K562 (cell line): ENCODE results near the gene GPATCH4. TPM values are rescaled to one million over a fixed set of nuclear protein-coding genes. Genes with fewer than 3 reads are reported as not detected.

Experiments used
- ARID3A ChIP-seq: IDR thresholded peaks from 2 replicates; pipeline ENCODE4 v1.6.1; 2012; ENCODE audit warnings: low read depth, low read length, improper control_type of control experiment, borderline replicate concordance
- ATF7 ChIP-seq: fragments of 450-650 bp; IDR thresholded peaks from 2 replicates; pipeline ENCODE4 v1.7.1; 2014; ENCODE audit warnings: mild to moderate bottlenecking, moderate library complexity
- BACH1 ChIP-seq: fragments of 200-800 bp; sonication (Bioruptor generic); IDR thresholded peaks from 2 replicates; pipeline ENCODE4 v1.6.1; 2016; ENCODE audit warnings: missing genetic modification characterization, missing compliant biosample characterization
- BHLHE40 ChIP-seq: IDR thresholded peaks from 2 replicates; pipeline ENCODE4 v1.6.1; 2011; ENCODE audit warnings: low read length, improper control_type of control experiment
- CBX2 ChIP-seq: fragments of 200-600 bp; sonication (generic); IDR thresholded peaks from one replicate; pipeline ENCODE4 v1.6.1; 2012; ENCODE audit warnings: mild to moderate bottlenecking, low read length, inconsistent platforms; ENCODE audit not compliant: insufficient read depth, poor library complexity, severe bottlenecking
- CEBPG ChIP-seq, 3 experiments: fragments of 200-800 bp in 1 of 3; sonication (Bioruptor generic) in 1 of 3; sonication (generic) in 1 of 3; formaldehyde crosslinking in 1 of 3; IDR thresholded peaks in 2 of 3; conservative IDR thresholded peaks in 1 of 3; 2 replicates each; pipeline versions ENCODE4 v1.6.1 to v1.8.0; 2016 to 2022; ENCODE audit warnings: missing compliant biosample characterization in 2 of 3, missing genetic modification characterization in 2 of 3, mild to moderate bottlenecking in 1 of 3, missing genetic modification reagents in 1 of 3
- CTBP1 ChIP-seq: fragments of 450-650 bp; IDR thresholded peaks from 2 replicates; pipeline ENCODE4 v1.6.1; 2016; ENCODE audit warnings: borderline replicate concordance
- EHMT2 ChIP-seq: fragments of 450-650 bp; IDR thresholded peaks from 2 replicates; pipeline ENCODE4 v1.6.1; 2018; ENCODE audit warnings: antibody characterized with exemption
- FIP1L1 ChIP-seq: fragments of 200-400 bp; formaldehyde crosslinking; IDR thresholded peaks from 2 replicates; pipeline ENCODE4 v1.6.1; 2018; ENCODE audit warnings: mild to moderate bottlenecking, low read depth, low read length; ENCODE audit not compliant: poor library complexity, severe bottlenecking
- FOXA1 ChIP-seq: fragments of 450-650 bp; IDR thresholded peaks from 2 replicates; pipeline ENCODE4 v1.6.1; 2016; ENCODE audit warnings: mild to moderate bottlenecking, borderline replicate concordance
- HDAC2 ChIP-seq: fragments of 450-650 bp; IDR thresholded peaks from 2 replicates; pipeline ENCODE4 v1.6.1; 2016; ENCODE audit warnings: mild to moderate bottlenecking
- JUND ChIP-seq, 2 experiments: IDR thresholded peaks; 2 replicates in 1 of 2; 3 replicates in 1 of 2; pipeline ENCODE4 v1.6.1; 2011; ENCODE audit warnings: borderline replicate concordance in 2 of 2, low read depth in 2 of 2, low read length in 2 of 2, improper control_type of control experiment in 1 of 2, missing biosample characterization in 1 of 2, missing genetic modification characterization in 1 of 2, missing genetic modification reagents in 1 of 2
- KAT8 ChIP-seq: fragments of 450-650 bp; IDR thresholded peaks from 2 replicates; pipeline ENCODE4 v1.6.1; 2016; ENCODE audit warnings: low read depth, mild to moderate bottlenecking
- L3MBTL2 ChIP-seq: fragments of 450-650 bp; IDR thresholded peaks from 2 replicates; pipeline ENCODE4 v1.6.1; 2016; ENCODE audit warnings: mild to moderate bottlenecking, moderate library complexity
- LARP7 ChIP-seq: fragments of 450-650 bp; IDR thresholded peaks from 2 replicates; pipeline ENCODE4 v1.6.1; 2016
- MBD2 ChIP-seq: sonication (generic); IDR thresholded peaks from 2 replicates; pipeline ENCODE4 v1.6.1; 2016; ENCODE audit warnings: low read depth, borderline replicate concordance
- NFATC3 ChIP-seq: fragments of 450-650 bp; IDR thresholded peaks from 2 replicates; pipeline ENCODE4 v1.6.1; 2017; ENCODE audit warnings: mild to moderate bottlenecking
- OTX1 ChIP-seq: fragments of 450-650 bp; formaldehyde crosslinking; IDR thresholded peaks from 2 replicates; pipeline ENCODE4 v1.4.0; 2022; ENCODE audit warnings: mild to moderate bottlenecking
- RAD51 ChIP-seq: fragments of 450-650 bp; IDR thresholded peaks from 2 replicates; pipeline ENCODE4 v1.7.1; 2016; ENCODE audit warnings: low read depth, mild to moderate bottlenecking, borderline replicate concordance
- TEAD4 ChIP-seq, 2 experiments: sonication (generic) in 1 of 2; formaldehyde crosslinking in 1 of 2; IDR thresholded peaks; 2 replicates each; pipeline versions ENCODE4 v1.6.1 to v1.8.0; 2012 to 2022; ENCODE audit warnings: borderline replicate concordance in 1 of 2, inconsistent platforms in 1 of 2, low read length in 1 of 2, mild to moderate bottlenecking in 1 of 2, missing genetic modification reagents in 1 of 2
- ZNF561 ChIP-seq: fragments of 450-650 bp; formaldehyde crosslinking; conservative IDR thresholded peaks from 2 replicates; pipeline ENCODE4 v1.4.0; 2020; ENCODE audit warnings: mild to moderate bottlenecking, moderate library complexity
- polyA plus RNA-seq, 8 experiments: library from polyadenylated mRNA; depleted of rRNA in 4 of 8; stranded (reverse) in 5 of 8; unstranded in 3 of 8; fragments of >200 nt; fragmentation: Nextera tagmentation in 2 of 8; fragmentation: Illumina TruSeq in 1 of 8; extraction: Ambion mirVana in 2 of 8; extraction: Trizol in 1 of 8; gene quantifications; 2 replicates each; pipeline versions ENCODE4 v1.2.1 to v1.2.3, GENCODE V29; 2011 to 2014; ENCODE audit warnings: inconsistent platforms in 1 of 8, missing spikeins in 1 of 8
- total RNA-seq, 7 experiments: library from RNA; depleted of rRNA in 6 of 7; stranded (reverse); fragments of >200 nt in 6 of 7; fragmentation: Illumina TruSeq in 2 of 7; extraction: Trizol in 2 of 7; gene quantifications; 2 replicates each; pipeline versions ENCODE4 v1.2.1 to v1.2.3, GENCODE V29; 2011 to 2021; ENCODE audit warnings: low replicate concordance in 1 of 7
- TF ChIP-seq, protein P1 (sequence below), 3 experiments: fragments of 200-800 bp in 1 of 3; sonication (Bioruptor generic) in 1 of 3; sonication (generic) in 1 of 3; formaldehyde crosslinking in 1 of 3; IDR thresholded peaks; 2 replicates each; pipeline versions ENCODE4 v1.6.1 to v1.8.0; 2016 to 2022; ENCODE audit warnings: mild to moderate bottlenecking in 2 of 3, missing compliant biosample characterization in 2 of 3, missing genetic modification characterization in 2 of 3, missing genetic modification reagents in 1 of 3
- TF ChIP-seq, protein P2 (sequence below), 3 experiments: IDR thresholded peaks in 2 of 3; conservative IDR thresholded peaks in 1 of 3; 2 replicates each; pipeline ENCODE4 v1.5.1; 2011 to 2012; ENCODE audit warnings: low read length in 3 of 3, mild to moderate bottlenecking in 3 of 3, control low read depth in 2 of 3, improper control_type of control experiment in 1 of 3, inconsistent platforms in 1 of 3, low read depth in 1 of 3, mixed read lengths in 1 of 3, moderate library complexity in 1 of 3; ENCODE audit not compliant: insufficient read depth in 2 of 3

Gene GPATCH4
- total and polyA plus RNA-seq, 9 of the 15 experiments (the other 6 are each of a cell fraction or from before 2014, with no cell fraction given): 43.7 to 105 (median 76.5) TPM

- 0 out of 2 replicates have a peak, but pooled peaks have one; percentile 40 for TF ChIP-seq ATF7
- no peak for TF ChIP-seq KAT8
- TF ChIP-seq JUND (IDR thresholded peaks at IDR 0.05; ENCODE audit: borderline replicate concordance, low read depth, low read length): peak; percentile 45; the same call in 1 of the 2 replicates
- no peak for TF ChIP-seq JUND (tag; IDR thresholded peaks at IDR 0.05; ENCODE audit: borderline replicate concordance, low read depth, low read length)
- 0 out of 2 replicates have a peak, but pooled peaks have one; percentile 9 for TF ChIP-seq TEAD4 (IDR thresholded peaks at IDR 0.05; ENCODE audit: low read length)
- no peak for TF ChIP-seq TEAD4 (CRISPR knock-in tag; IDR thresholded peaks at IDR 0.05; ENCODE audit: borderline replicate concordance)
- no peak for TF ChIP-seq CBX2
- no peak for TF ChIP-seq ZNF561 (CRISPR knock-in tag)
- no peak for TF ChIP-seq LARP7
- TF ChIP-seq BHLHE40: no peak
- TF ChIP-seq FIP1L1: no peak
- TF ChIP-seq OTX1: no peak
- no peak for TF ChIP-seq NFATC3
- no peak for TF ChIP-seq HDAC2
- TF ChIP-seq MBD2: no peak
- no peak for TF ChIP-seq RAD51
- TF ChIP-seq FOXA1: no peak
- TF ChIP-seq BACH1 (tag): no peak
- no peak for TF ChIP-seq EHMT2
- TF ChIP-seq CTBP1: peak; percentile 77
- TF ChIP-seq ARID3A: no peak
- TF ChIP-seq CEBPG (CRISPR knock-in tag; IDR thresholded peaks at IDR 0.05): peak; percentile 86
- peak; percentile 39 to 45; a peak in 2 of 4 replicates for TF ChIP-seq CEBPG (tag; conservative IDR thresholded peaks at IDR 0.05 in 1 of 2, IDR thresholded peaks at IDR 0.05 in 1 of 2)
- TF ChIP-seq L3MBTL2: no peak
- TF ChIP-seq, protein P1, sequence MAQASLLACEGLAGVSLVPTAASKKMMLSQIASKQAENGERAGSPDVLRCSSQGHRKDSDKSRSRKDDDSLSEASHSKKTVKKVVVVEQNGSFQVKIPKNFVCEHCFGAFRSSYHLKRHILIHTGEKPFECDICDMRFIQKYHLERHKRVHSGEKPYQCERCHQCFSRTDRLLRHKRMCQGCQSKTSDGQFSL (CRISPR knock-in tag; IDR thresholded peaks at IDR 0.05): no peak
- TF ChIP-seq, protein P1 (tag; IDR thresholded peaks at IDR 0.05): no peak
- TF ChIP-seq, protein P2, sequence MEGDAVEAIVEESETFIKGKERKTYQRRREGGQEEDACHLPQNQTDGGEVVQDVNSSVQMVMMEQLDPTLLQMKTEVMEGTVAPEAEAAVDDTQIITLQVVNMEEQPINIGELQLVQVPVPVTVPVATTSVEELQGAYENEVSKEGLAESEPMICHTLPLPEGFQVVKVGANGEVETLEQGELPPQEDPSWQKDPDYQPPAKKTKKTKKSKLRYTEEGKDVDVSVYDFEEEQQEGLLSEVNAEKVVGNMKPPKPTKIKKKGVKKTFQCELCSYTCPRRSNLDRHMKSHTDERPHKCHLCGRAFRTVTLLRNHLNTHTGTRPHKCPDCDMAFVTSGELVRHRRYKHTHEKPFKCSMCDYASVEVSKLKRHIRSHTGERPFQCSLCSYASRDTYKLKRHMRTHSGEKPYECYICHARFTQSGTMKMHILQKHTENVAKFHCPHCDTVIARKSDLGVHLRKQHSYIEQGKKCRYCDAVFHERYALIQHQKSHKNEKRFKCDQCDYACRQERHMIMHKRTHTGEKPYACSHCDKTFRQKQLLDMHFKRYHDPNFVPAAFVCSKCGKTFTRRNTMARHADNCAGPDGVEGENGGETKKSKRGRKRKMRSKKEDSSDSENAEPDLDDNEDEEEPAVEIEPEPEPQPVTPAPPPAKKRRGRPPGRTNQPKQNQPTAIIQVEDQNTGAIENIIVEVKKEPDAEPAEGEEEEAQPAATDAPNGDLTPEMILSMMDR (IDR thresholded peaks at IDR 0.05 in 2 of 3, conservative IDR thresholded peaks at IDR 0.05 in 1 of 3; ENCODE audit: insufficient read depth in 2 of 3, low read depth in 1 of 3, low read length in 3 of 3): peak; percentile 83 to 95 (median 94)
These were observed 6.9 kb upstream of the GPATCH4 start (continued) for GRCh38 chr1:156608036-156608674.
